Tibial nerve (tissue), 4 donors: ENCODE results near the gene TERT.

Source experiments
- CTCF ChIP-seq, 5 experiments: fragments of 200-600 bp in 3 of 5; fragments of 450-650 bp in 2 of 5; sonication (generic) in 3 of 5; IDR thresholded peaks; one replicate each; pipeline ENCODE4 v1.5.1; 2016 to 2019; ENCODE audit warnings: antibody characterized with exemption in 5 of 5, mild to moderate bottlenecking in 3 of 5, moderate library complexity in 2 of 5
- EP300 ChIP-seq, 2 donors: sonication (generic); formaldehyde crosslinking; IDR thresholded peaks; one replicate each; pipeline ENCODE4 v1.6.1; 2017; ENCODE audit warnings: antibody characterized with exemption in 2 of 2, mild to moderate bottlenecking in 1 of 2
- POLR2A ChIP-seq, 2 donors: fragments of 450-650 bp; IDR thresholded peaks; one replicate each; pipeline ENCODE4 v1.6.1; 2017; ENCODE audit warnings: antibody characterized with exemption in 2 of 2, mild to moderate bottlenecking in 2 of 2, moderate library complexity in 2 of 2

- TF ChIP-seq CTCF (IDR thresholded peaks at IDR 0.05), result no peak
- no peak for TF ChIP-seq EP300 (IDR thresholded peaks at IDR 0.05)
- no peak for TF ChIP-seq POLR2A (IDR thresholded peaks at IDR 0.05)
Observed at GRCh38 chr5:1318659-1319251, 23.9 kb upstream of the TERT start.
